Liver (tissue), 9 donors: ENCODE data around the gene FGF3. TPM values are rescaled to one million over a fixed set of nuclear protein-coding genes. Genes with fewer than 3 reads are reported as not detected.

Source experiments
- DNase-seq: peaks from one replicate; pipeline ENCODE4 v3.0.0-alpha.2; 2017; ENCODE audit warnings: low spot score
- H3K27ac ChIP-seq, 2 donors: one replicate each; pipeline ENCODE4 v1.7.0; 2013; ENCODE audit warnings: inconsistent platforms in 2 of 2, low read length in 2 of 2, control low read depth in 1 of 2, low read depth in 1 of 2, mild to moderate bottlenecking in 1 of 2
- H3K27me3 ChIP-seq, 4 donors: one replicate each; pipeline versions ENCODE4 v1.6.1 to v1.7.0; 2013; ENCODE audit warnings: low read length in 3 of 4, inconsistent platforms in 1 of 4, mild to moderate bottlenecking in 1 of 4, moderate library complexity in 1 of 4; ENCODE audit not compliant: control insufficient read depth in 4 of 4, insufficient read depth in 4 of 4
- H3K36me3 ChIP-seq, 4 donors: one replicate each; pipeline versions ENCODE4 v1.6.1 to v1.7.0; 2013; ENCODE audit warnings: low read length in 3 of 4, mild to moderate bottlenecking in 3 of 4, low read depth in 1 of 4, moderate library complexity in 1 of 4; ENCODE audit not compliant: control insufficient read depth in 4 of 4, insufficient read depth in 3 of 4
- H3K4me1 ChIP-seq, 4 donors: one replicate each; pipeline versions ENCODE4 v1.6.1 to v1.7.0; 2013; ENCODE audit warnings: low read length in 3 of 4, mild to moderate bottlenecking in 3 of 4, moderate library complexity in 1 of 4; ENCODE audit not compliant: control insufficient read depth in 4 of 4, insufficient read depth in 4 of 4
- H3K4me3 ChIP-seq, 3 donors: one replicate each; pipeline versions ENCODE4 v1.6.1 to v1.7.0; 2013; ENCODE audit warnings: low read length in 3 of 3, control low read depth in 1 of 3, low read depth in 1 of 3, mild to moderate bottlenecking in 1 of 3
- H3K9ac ChIP-seq, 2 donors: one replicate each; pipeline ENCODE4 v1.7.0; 2013; ENCODE audit warnings: low read length in 2 of 2, mild to moderate bottlenecking in 2 of 2, moderate library complexity in 2 of 2, control low read depth in 1 of 2, low read depth in 1 of 2
- H3K9me3 ChIP-seq, 4 donors: one replicate each; pipeline versions ENCODE4 v1.6.1 to v1.7.0; 2013; ENCODE audit warnings: low read length in 3 of 4; ENCODE audit not compliant: control insufficient read depth in 4 of 4
- EGR1 ChIP-seq, 2 donors: IDR thresholded peaks; 2 replicates each; pipeline ENCODE4 v1.6.1; 2016 to 2018; ENCODE audit warnings: antibody characterized with exemption in 2 of 2, low read depth in 2 of 2
- FOXA1 ChIP-seq: IDR thresholded peaks from 2 replicates; pipeline ENCODE4 v1.6.1; 2016; ENCODE audit warnings: antibody characterized with exemption
- FOXA2 ChIP-seq: IDR thresholded peaks from 2 replicates; pipeline ENCODE4 v1.6.1; 2016; ENCODE audit warnings: antibody characterized with exemption
- GABPA ChIP-seq, 2 donors: IDR thresholded peaks in 1 of 2; conservative IDR thresholded peaks in 1 of 2; 2 replicates each; pipeline ENCODE4 v1.6.1; 2016; ENCODE audit warnings: antibody characterized with exemption in 2 of 2, mild to moderate bottlenecking in 1 of 2, moderate library complexity in 1 of 2
- HNF4A ChIP-seq, 2 donors: conservative IDR thresholded peaks; 2 replicates each; pipeline ENCODE4 v1.6.1; 2016; ENCODE audit warnings: antibody characterized with exemption in 2 of 2, mild to moderate bottlenecking in 2 of 2
- HNF4G ChIP-seq: IDR thresholded peaks from 2 replicates; pipeline ENCODE4 v1.6.1; 2016; ENCODE audit warnings: antibody characterized with exemption
- JUND ChIP-seq, 2 donors: IDR thresholded peaks; 2 replicates each; pipeline ENCODE4 v1.6.1; 2016; ENCODE audit warnings: antibody characterized with exemption in 2 of 2
- NR2F2 ChIP-seq: IDR thresholded peaks from 2 replicates; pipeline ENCODE4 v1.6.1; 2016; ENCODE audit warnings: antibody characterized with exemption
- RAD21 ChIP-seq, 2 donors: IDR thresholded peaks; 2 replicates each; pipeline ENCODE4 v1.6.1; 2016; ENCODE audit warnings: antibody characterized with exemption in 2 of 2, mild to moderate bottlenecking in 2 of 2
- RXRA ChIP-seq, 2 donors: IDR thresholded peaks; 2 replicates each; pipeline ENCODE4 v1.6.1; 2017 to 2018; ENCODE audit warnings: antibody characterized with exemption in 2 of 2, mild to moderate bottlenecking in 1 of 2
- SP1 ChIP-seq: IDR thresholded peaks from 2 replicates; pipeline ENCODE4 v1.6.1; 2018; ENCODE audit warnings: antibody characterized with exemption, mild to moderate bottlenecking
- YY1 ChIP-seq: IDR thresholded peaks from 2 replicates; pipeline ENCODE4 v1.6.1; 2016; ENCODE audit warnings: antibody characterized with exemption, mild to moderate bottlenecking
- ZBTB33 ChIP-seq: IDR thresholded peaks from 2 replicates; pipeline ENCODE4 v1.6.1; 2016; ENCODE audit warnings: antibody characterized with exemption
- WGBS: extraction: QIAGEN DNeasy Blood & Tissue Kit; methylation state at CpG from one replicate; pipeline ENCODE4 v1.1.7; 2013; 5-methylcytosine and 5-hydroxymethylcytosine counted together
- polyA plus RNA-seq, 2 donors: library from polyadenylated mRNA; stranded (reverse) in 1 of 2; unstranded in 1 of 2; fragments of 200-250 nt in 1 of 2; fragments of >200 nt in 1 of 2; fragmentation: Nextera tagmentation in 1 of 2; extraction: Ambion mirVana in 1 of 2; gene quantifications; one replicate each; pipeline versions ENCODE4 v1.2.1 to v1.2.3, GENCODE V29; 2013 to 2015
- total RNA-seq, 2 donors: library from RNA; depleted of rRNA; stranded (reverse); fragments of >200 nt; gene quantifications; one replicate each; pipeline ENCODE4 v1.2.3, GENCODE V29; 2014
- TF ChIP-seq, protein P1 (sequence below): IDR thresholded peaks from 2 replicates; pipeline ENCODE4 v1.6.1; 2016; ENCODE audit warnings: antibody characterized with exemption, mild to moderate bottlenecking
- TF ChIP-seq, protein P2 (sequence below): IDR thresholded peaks from 2 replicates; pipeline ENCODE4 v1.6.1; 2016; ENCODE audit warnings: antibody characterized with exemption
- donor health status: healthy.
- donor health status: healthy.
- donor health status: healthy.
- donor health status: healthy.
- donor health status: healthy.

Gene FGF3
- total and polyA plus RNA-seq, 4 donors = not detected

GRCh38 chr11:69848201-69848600 is 29.0 kb upstream of the FGF3 start:
- no peak overlapping the region for H3K9ac ChIP-seq
- no peaks in the 10 kb centered on the region for H3K9me3 ChIP-seq
- no peak for TF ChIP-seq FOXA2
- TF ChIP-seq ZBTB33 = no peak
- no peak for TF ChIP-seq YY1
- no peak for TF ChIP-seq GABPA (IDR thresholded peaks at IDR 0.05 in 1 of 2, conservative IDR thresholded peaks at IDR 0.05 in 1 of 2)
- TF ChIP-seq, protein P1, sequence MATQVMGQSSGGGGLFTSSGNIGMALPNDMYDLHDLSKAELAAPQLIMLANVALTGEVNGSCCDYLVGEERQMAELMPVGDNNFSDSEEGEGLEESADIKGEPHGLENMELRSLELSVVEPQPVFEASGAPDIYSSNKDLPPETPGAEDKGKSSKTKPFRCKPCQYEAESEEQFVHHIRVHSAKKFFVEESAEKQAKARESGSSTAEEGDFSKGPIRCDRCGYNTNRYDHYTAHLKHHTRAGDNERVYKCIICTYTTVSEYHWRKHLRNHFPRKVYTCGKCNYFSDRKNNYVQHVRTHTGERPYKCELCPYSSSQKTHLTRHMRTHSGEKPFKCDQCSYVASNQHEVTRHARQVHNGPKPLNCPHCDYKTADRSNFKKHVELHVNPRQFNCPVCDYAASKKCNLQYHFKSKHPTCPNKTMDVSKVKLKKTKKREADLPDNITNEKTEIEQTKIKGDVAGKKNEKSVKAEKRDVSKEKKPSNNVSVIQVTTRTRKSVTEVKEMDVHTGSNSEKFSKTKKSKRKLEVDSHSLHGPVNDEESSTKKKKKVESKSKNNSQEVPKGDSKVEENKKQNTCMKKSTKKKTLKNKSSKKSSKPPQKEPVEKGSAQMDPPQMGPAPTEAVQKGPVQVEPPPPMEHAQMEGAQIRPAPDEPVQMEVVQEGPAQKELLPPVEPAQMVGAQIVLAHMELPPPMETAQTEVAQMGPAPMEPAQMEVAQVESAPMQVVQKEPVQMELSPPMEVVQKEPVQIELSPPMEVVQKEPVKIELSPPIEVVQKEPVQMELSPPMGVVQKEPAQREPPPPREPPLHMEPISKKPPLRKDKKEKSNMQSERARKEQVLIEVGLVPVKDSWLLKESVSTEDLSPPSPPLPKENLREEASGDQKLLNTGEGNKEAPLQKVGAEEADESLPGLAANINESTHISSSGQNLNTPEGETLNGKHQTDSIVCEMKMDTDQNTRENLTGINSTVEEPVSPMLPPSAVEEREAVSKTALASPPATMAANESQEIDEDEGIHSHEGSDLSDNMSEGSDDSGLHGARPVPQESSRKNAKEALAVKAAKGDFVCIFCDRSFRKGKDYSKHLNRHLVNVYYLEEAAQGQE = no peak
- no peak for TF ChIP-seq RXRA (IDR thresholded peaks at IDR 0.05)
- TF ChIP-seq SP1 = no peak
- no peak for TF ChIP-seq HNF4G
- TF ChIP-seq NR2F2 = no peak
- TF ChIP-seq, protein P2, sequence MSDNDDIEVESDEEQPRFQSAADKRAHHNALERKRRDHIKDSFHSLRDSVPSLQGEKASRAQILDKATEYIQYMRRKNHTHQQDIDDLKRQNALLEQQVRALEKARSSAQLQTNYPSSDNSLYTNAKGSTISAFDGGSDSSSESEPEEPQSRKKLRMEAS = no peak
- TF ChIP-seq HNF4A (conservative IDR thresholded peaks at IDR 0.05) = no peak
- TF ChIP-seq RAD21 (IDR thresholded peaks at IDR 0.05) = no peak
- no peaks in the 10 kb centered on the region for H3K4me1 ChIP-seq
- no peaks in the 10 kb centered on the region for H3K36me3 ChIP-seq
- H3K27me3 ChIP-seq = no peaks in the 10 kb centered on the region
- no peak overlapping the region for H3K4me3 ChIP-seq
- no peak for DNase-seq
- no peak overlapping the region for H3K27ac ChIP-seq

DNA sequence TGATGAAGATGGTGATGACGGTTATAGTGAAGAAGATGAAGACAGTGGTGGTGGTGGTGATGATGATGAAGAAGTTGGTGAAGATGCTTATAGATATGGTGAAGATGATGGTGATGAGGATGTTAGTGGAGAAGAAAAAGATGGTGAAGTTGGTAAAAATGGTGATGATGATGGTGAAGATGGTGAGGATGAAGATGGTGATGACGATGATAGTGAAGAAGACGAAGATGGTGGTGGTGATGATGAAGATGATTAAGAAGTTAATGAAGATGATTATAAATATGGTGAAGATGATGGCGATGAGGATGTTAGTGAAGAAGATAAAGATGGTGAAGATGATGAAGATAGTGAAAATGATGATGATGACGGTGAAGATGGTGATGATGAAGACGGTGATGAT is 25.2 kb upstream of the FGF3 start:
- H3K27me3 ChIP-seq = peaks cover 0 to 4% (median 0%) of the 10 kb centered on the region in 4 donors
- H3K4me1 ChIP-seq = no peaks in the 10 kb centered on the region
- no peak overlapping the region for H3K27ac ChIP-seq
- 94% methylated on average over 6 of the region's 6 CpGs for WGBS
- no peak for TF ChIP-seq SP1
- no peak for TF ChIP-seq RAD21 (IDR thresholded peaks at IDR 0.05)
- no peak for TF ChIP-seq EGR1 (IDR thresholded peaks at IDR 0.05; ENCODE audit: low read depth in 2 of 2)
- no peak for TF ChIP-seq YY1
- TF ChIP-seq HNF4G = no peak
- no peak for TF ChIP-seq FOXA1
- no peak for TF ChIP-seq GABPA (IDR thresholded peaks at IDR 0.05 in 1 of 2, conservative IDR thresholded peaks at IDR 0.05 in 1 of 2)
- TF ChIP-seq, protein P1 = no peak
- TF ChIP-seq JUND (IDR thresholded peaks at IDR 0.05) = no peak
- no peaks in the 10 kb centered on the region for H3K36me3 ChIP-seq
- no peak overlapping the region for H3K4me3 ChIP-seq
- no peak overlapping the region for H3K9ac ChIP-seq
- no peak for DNase-seq
- no peaks in the 10 kb centered on the region for H3K9me3 ChIP-seq
